K562 (cell line): ENCODE results near the gene RTP5. TPM values are rescaled to one million over a fixed set of nuclear protein-coding genes. Genes with fewer than 3 reads are reported as not detected.
"Not testable (repeated sequence)": the region's sequence is repeated elsewhere in the genome, so short reads cannot be mapped to it uniquely, and the experiment has no call there.

Experiments used
- ATAC-seq: fragments of 200-7000 bp; cut with Tn5 transposase; 3 replicates; pipeline ENCODE4 v1.9.1; 2020; ENCODE audit warnings: moderate library complexity
- BruUV-seq: library from RNA; stranded (reverse); fragments of 400-500 nt; replicated peaks from 2 replicates; lab custom pipeline; 2021; lab: Mats Ljungman, UMichigan
- CTCF ChIA-PET: fragments of 300-600 bp; formaldehyde crosslinking; extraction: SDS; loops from one replicate; lab custom pipeline; 2021; ENCODE audit warnings: low intra/inter-chr PET ratio; lab: Yijun Ruan, JAX
- POLR2A ChIA-PET: fragments of 300-600, 350-650 bp; sonication (Branson Sonifier 250); formaldehyde crosslinking; extraction: SDS; loops from one replicate; lab custom pipeline; 2021; ENCODE audit warnings: antibody characterized with exemption, inconsistent platforms; lab: Yijun Ruan, JAX
- DNase-seq, 4 experiments: peaks; one replicate each; pipeline versions ENCODE4 v3.0.0 to v3.0.0-alpha.2; 2011 to 2018; ENCODE audit warnings: low spot score in 3 of 4, mixed read lengths in 3 of 4; ENCODE audit errors: extremely low read depth in 1 of 4
- FAIRE-seq: peaks from 2 replicates; lab custom pipeline; 2011; peaks lifted over from hg19 to GRCh38; lab: Jason Lieb, UNC
- H2AFZ ChIP-seq: 2 replicates; pipeline ENCODE4 v1.6.0; 2011; ENCODE audit warnings: low read depth, low read length, control low read depth, inconsistent platforms
- H3K27ac ChIP-seq: fragments of 200-600 bp; 3 replicates; pipeline ENCODE4 v1.8.0; 2011; ENCODE audit warnings: low read depth, mild to moderate bottlenecking, control low read depth, inconsistent platforms, low read length, moderate library complexity, mixed read lengths; ENCODE audit errors: extremely low read depth
- H3K27me3 ChIP-seq, 2 experiments: fragments of 300-600 bp in 1 of 2; 2 replicates in 1 of 2; 3 replicates in 1 of 2; pipeline versions ENCODE4 v1.6.0 to v1.8.0; 2011; ENCODE audit warnings: inconsistent platforms in 2 of 2, low read length in 2 of 2, mild to moderate bottlenecking in 1 of 2, mixed read lengths in 1 of 2, moderate library complexity in 1 of 2; ENCODE audit not compliant: control insufficient read depth in 2 of 2, insufficient read depth in 2 of 2
- H3K36me3 ChIP-seq: fragments of 300-600 bp; 3 replicates; pipeline ENCODE4 v1.8.0; 2011; ENCODE audit warnings: mild to moderate bottlenecking, low read length, inconsistent platforms; ENCODE audit not compliant: control insufficient read depth, insufficient read depth
- H3K4me1 ChIP-seq, 2 experiments: fragments of 200-600 bp in 1 of 2; replicated peaks in 1 of 2; 2 replicates in 1 of 2; 3 replicates in 1 of 2; pipeline versions ENCODE4 v1.5.1 to v1.8.0; 2011; ENCODE audit warnings: inconsistent platforms in 2 of 2, low read length in 2 of 2, mild to moderate bottlenecking in 1 of 2, mixed read lengths in 1 of 2, moderate library complexity in 1 of 2; ENCODE audit not compliant: control insufficient read depth in 2 of 2, insufficient read depth in 2 of 2
- H3K4me2 ChIP-seq: 2 replicates; pipeline ENCODE4 v1.6.1; 2011; ENCODE audit warnings: low read length, control low read depth, inconsistent platforms, mixed read lengths; ENCODE audit not compliant: insufficient read depth
- H3K4me3 ChIP-seq: fragments of 200-600 bp; sonication (generic), shearing (Covaris generic); 2 replicates; pipeline ENCODE4 v1.5.1; 2016; ENCODE audit warnings: control low read depth, inconsistent platforms
- H3K79me2 ChIP-seq: fragments of 200-600 bp; 3 replicates; pipeline ENCODE4 v1.8.0; 2011; ENCODE audit warnings: low read length, inconsistent platforms; ENCODE audit not compliant: control insufficient read depth, insufficient read depth
- H3K9ac ChIP-seq, 2 experiments: 2 replicates each; pipeline versions ENCODE4 v1.6.0 to v1.6.1; 2011; ENCODE audit warnings: low read depth in 2 of 2, low read length in 2 of 2, control low read depth in 1 of 2, inconsistent platforms in 1 of 2, mild to moderate bottlenecking in 1 of 2, mixed read lengths in 1 of 2; ENCODE audit not compliant: insufficient read depth in 1 of 2
- H3K9me1 ChIP-seq: one replicate; pipeline ENCODE4 v1.6.0; 2011; ENCODE audit warnings: inconsistent platforms, mild to moderate bottlenecking, low read length, moderate library complexity; ENCODE audit not compliant: control insufficient read depth, insufficient read depth
- H3K9me3 ChIP-seq: replicated peaks from 2 replicates; pipeline ENCODE4 v1.5.1; 2011; ENCODE audit warnings: low read depth, low read length, inconsistent platforms; ENCODE audit not compliant: control insufficient read depth, insufficient read depth
- H4K20me1 ChIP-seq: replicated peaks from 2 replicates; pipeline ENCODE4 v1.6.1; 2011; ENCODE audit warnings: low read length, inconsistent platforms, mixed read lengths; ENCODE audit not compliant: control insufficient read depth, insufficient read depth
- DACH1 ChIP-seq: fragments of 450-650 bp; IDR thresholded peaks from 2 replicates; pipeline ENCODE4 v1.6.1; 2018; ENCODE audit not compliant: partially characterized antibody
- POLR2B ChIP-seq: fragments of 450-650 bp; IDR thresholded peaks from 2 replicates; pipeline ENCODE4 v1.6.1; 2018; ENCODE audit warnings: low read depth; ENCODE audit not compliant: partially characterized antibody
- ZBTB43 ChIP-seq: sonication (generic); formaldehyde crosslinking; IDR thresholded peaks from 2 replicates; pipeline ENCODE4 v1.8.0; 2023; ENCODE audit warnings: mild to moderate bottlenecking, missing genetic modification reagents
- WGBS: fragments of 100-300 bp; shearing (Covaris generic); methylation state at CpG from one replicate; pipeline ENCODE4 v1.1.6; 2016; ENCODE audit warnings: low coverage, mixed read lengths; ENCODE audit not compliant: insufficient coverage; ENCODE audit errors: missing lambda C conversion rate; 5-methylcytosine and 5-hydroxymethylcytosine counted together
- in situ Hi-C: fragments of 300-500 bp; cut with MboI; formaldehyde crosslinking; loops from 4 replicates; pipeline ENCODE4 v1.15.0; 2018; ENCODE audit warnings: inconsistent platforms, mixed read lengths
- intact Hi-C: fragments of 100-400 bp; cut with micrococcal nuclease; formaldehyde crosslinking; loops from 2 replicates; pipeline ENCODE4 v1.14.2; 2022
- polyA plus RNA-seq, 8 experiments: library from polyadenylated mRNA; depleted of rRNA in 4 of 8; stranded (reverse) in 5 of 8; unstranded in 3 of 8; fragments of >200 nt; fragmentation: Nextera tagmentation in 2 of 8; fragmentation: Illumina TruSeq in 1 of 8; extraction: Ambion mirVana in 2 of 8; extraction: Trizol in 1 of 8; gene quantifications; 2 replicates each; pipeline versions ENCODE4 v1.2.1 to v1.2.3, GENCODE V29; 2011 to 2014; ENCODE audit warnings: inconsistent platforms in 1 of 8, missing spikeins in 1 of 8
- total RNA-seq, 7 experiments: library from RNA; depleted of rRNA in 6 of 7; stranded (reverse); fragments of >200 nt in 6 of 7; fragmentation: Illumina TruSeq in 2 of 7; extraction: Trizol in 2 of 7; gene quantifications; 2 replicates each; pipeline versions ENCODE4 v1.2.1 to v1.2.3, GENCODE V29; 2011 to 2021; ENCODE audit warnings: low replicate concordance in 1 of 7

RTP5 gene
- total and polyA plus RNA-seq, 9 of the 15 experiments (the other 6 are each of a cell fraction or from before 2014, with no cell fraction given): not detected

DNA sequence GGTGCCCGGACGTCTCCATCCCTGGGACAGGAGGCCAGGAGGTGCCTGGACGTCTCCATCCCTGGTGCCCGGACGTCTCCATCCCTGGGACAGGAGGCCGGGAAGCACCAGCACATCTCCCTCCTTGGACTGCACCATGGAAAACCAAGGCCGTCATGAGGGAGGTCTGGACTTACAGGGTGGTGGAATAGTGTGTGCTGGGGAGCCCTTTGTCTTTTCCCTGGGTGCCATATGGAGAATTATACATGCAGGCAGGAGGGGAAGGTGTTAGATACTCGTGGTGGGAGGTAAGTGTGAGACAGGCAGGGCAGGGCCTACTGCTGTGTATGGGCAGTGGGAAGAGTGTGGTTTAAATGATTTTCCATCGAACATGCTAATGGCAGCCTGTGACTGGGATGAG lies 52.9 kb downstream of the RTP5 start (continued):
- TF ChIP-seq ZBTB43 (CRISPR knock-in tag): no peak
- TF ChIP-seq DACH1: no peak
- no peak for TF ChIP-seq POLR2B

DNA sequence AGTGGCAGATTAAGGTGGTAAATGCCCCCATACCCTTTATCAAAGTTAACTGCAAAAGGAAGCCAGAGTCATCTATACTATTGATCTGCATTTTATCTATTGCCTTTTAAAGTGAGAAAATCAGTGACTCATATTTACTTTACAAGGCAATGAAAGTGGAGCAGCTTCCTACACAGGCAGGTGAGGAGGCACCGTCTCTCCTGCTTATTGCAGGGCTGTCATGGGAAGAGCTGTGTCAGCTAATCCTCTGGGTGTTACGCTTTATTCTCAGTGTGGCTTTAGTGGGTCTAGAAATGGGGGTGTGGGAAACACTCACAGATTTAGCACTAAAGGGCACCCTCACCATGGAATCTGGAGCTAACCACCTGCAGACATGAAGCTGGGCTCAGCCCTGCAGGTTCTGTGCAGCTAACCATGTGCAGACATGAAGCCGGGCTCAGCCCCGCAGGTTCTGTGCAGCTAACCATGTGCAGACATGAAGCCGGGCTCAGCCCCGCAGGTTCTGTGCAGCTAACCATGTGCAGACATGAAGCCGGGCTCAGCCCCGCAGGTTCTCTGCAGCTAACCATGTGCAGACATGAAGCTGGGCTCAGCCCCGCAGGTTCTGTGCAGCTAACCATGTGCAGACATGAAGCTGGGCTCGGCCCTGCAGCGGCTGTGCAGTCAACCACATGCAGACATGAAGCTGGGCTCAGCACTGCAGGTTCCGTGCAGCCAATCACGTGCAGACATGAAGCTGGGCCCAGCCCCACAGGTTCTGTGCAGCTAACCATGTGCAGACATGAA lies 53.5 kb downstream of the RTP5 start:
- H3K9ac ChIP-seq, BruUV-seq, in situ Hi-C loops, H3K79me2 ChIP-seq, FAIRE-seq, H4K20me1 ChIP-seq, CTCF ChIA-PET, ATAC-seq, DNase-seq, H3K4me1 ChIP-seq, H3K9me1 ChIP-seq, H3K36me3 ChIP-seq, H2AFZ ChIP-seq, H3K4me3 ChIP-seq, H3K4me2 ChIP-seq, intact Hi-C loops, H3K9me3 ChIP-seq, H3K27ac ChIP-seq: not testable (repeated sequence)
- 35% methylated on average over 8 of the region's 13 CpGs for WGBS
- POLR2A ChIA-PET: interaction anchor here (0.5 kb wide), 1 partner anchor 113 kb away, joined by 3 read pairs; no protein-coding TSS in a partner anchor
- peaks cover 0 to 16% of the 10 kb centered on the region in 2 experiments; a peak in 3 of 5 replicates for H3K27me3 ChIP-seq

Other genes starting within 250 kb of the RTP5 start
Only the 7 nearest of the 8 such genes appear.
- gene ATG4B, start 232.0 kb upstream of the RTP5 start, total RNA-seq (2014; rRNA removed): 32.1 and 45.3 TPM in 2 replicates
- 28.9 and 36.3 TPM in 2 replicates for gene ATG4B, start 232.0 kb upstream of the RTP5 start, total RNA-seq (2014; rRNA removed; fragmentation: Illumina TruSeq; extraction: Trizol)
- 28.5 and 35.6 TPM in 2 replicates for gene ATG4B, start 232.0 kb upstream of the RTP5 start, total RNA-seq (2015; rRNA removed; fragmentation: Illumina TruSeq; extraction: Trizol)
- 51.7 and 54.9 TPM in 2 replicates for gene ATG4B, start 232.0 kb upstream of the RTP5 start, total RNA-seq (2021)
- 58.8 and 75.1 TPM in 2 replicates for gene ATG4B, start 232.0 kb upstream of the RTP5 start, polyA plus RNA-seq (2011; rRNA removed)
- gene ATG4B, start 232.0 kb upstream of the RTP5 start, polyA plus RNA-seq (2014; fragmentation: Illumina TruSeq; extraction: Trizol): 49.6 and 55.9 TPM in 2 replicates
- gene ATG4B, start 232.0 kb upstream of the RTP5 start, polyA plus RNA-seq (2014; fragmentation: Nextera tagmentation; extraction: Ambion mirVana): 10 to 100 TPM in 1 of 2 experiments, 1 to 10 TPM in 1; 5.9 to 13.2 TPM
- 47.1 and 58.1 TPM in 2 replicates for gene ATG4B, start 232.0 kb upstream of the RTP5 start, polyA plus RNA-seq (2014; rRNA removed)
- gene DTYMK, start 182.9 kb upstream of the RTP5 start, total RNA-seq (2014; rRNA removed): 78.1 and 81.1 TPM in 2 replicates
- 26.5 and 31.9 TPM in 2 replicates for gene DTYMK, start 182.9 kb upstream of the RTP5 start, total RNA-seq (2014; rRNA removed; fragmentation: Illumina TruSeq; extraction: Trizol)
- gene DTYMK, start 182.9 kb upstream of the RTP5 start, total RNA-seq (2015; rRNA removed; fragmentation: Illumina TruSeq; extraction: Trizol): 47.9 and 55.3 TPM in 2 replicates
- 83.3 and 85.0 TPM in 2 replicates for gene DTYMK, start 182.9 kb upstream of the RTP5 start, total RNA-seq (2021)
- 51.2 and 51.8 TPM in 2 replicates for gene DTYMK, start 182.9 kb upstream of the RTP5 start, polyA plus RNA-seq (2011; rRNA removed)
- gene DTYMK, start 182.9 kb upstream of the RTP5 start, polyA plus RNA-seq (2014; fragmentation: Illumina TruSeq; extraction: Trizol): 43.4 and 50.3 TPM in 2 replicates
- 10 to 100 TPM in 1 of 2 experiments, 1 to 10 TPM in 1; 8.2 to 20.4 TPM for gene DTYMK, start 182.9 kb upstream of the RTP5 start, polyA plus RNA-seq (2014; fragmentation: Nextera tagmentation; extraction: Ambion mirVana)
- gene DTYMK, start 182.9 kb upstream of the RTP5 start, polyA plus RNA-seq (2014; rRNA removed): 68.7 and 79.5 TPM in 2 replicates
- 28.7 and 30.5 TPM in 2 replicates for gene ING5, start 167.7 kb upstream of the RTP5 start, total RNA-seq (2014; rRNA removed)
- 23.2 and 27.9 TPM in 2 replicates for gene ING5, start 167.7 kb upstream of the RTP5 start, total RNA-seq (2014; rRNA removed; fragmentation: Illumina TruSeq; extraction: Trizol)
- gene ING5, start 167.7 kb upstream of the RTP5 start, total RNA-seq (2015; rRNA removed; fragmentation: Illumina TruSeq; extraction: Trizol): 26.9 and 28.4 TPM in 2 replicates
- gene ING5, start 167.7 kb upstream of the RTP5 start, total RNA-seq (2021): 25.1 and 27.5 TPM in 2 replicates
- gene ING5, start 167.7 kb upstream of the RTP5 start, polyA plus RNA-seq (2011; rRNA removed): 32.0 and 37.2 TPM in 2 replicates
- 21.9 and 23.2 TPM in 2 replicates for gene ING5, start 167.7 kb upstream of the RTP5 start, polyA plus RNA-seq (2014; fragmentation: Illumina TruSeq; extraction: Trizol)
- gene ING5, start 167.7 kb upstream of the RTP5 start, polyA plus RNA-seq (2014; fragmentation: Nextera tagmentation; extraction: Ambion mirVana): 10 to 100 TPM; 10.4 to 13.2 TPM
- 53.3 and 73.4 TPM in 2 replicates for gene ING5, start 167.7 kb upstream of the RTP5 start, polyA plus RNA-seq (2014; rRNA removed)
- gene D2HGDH, start 135.1 kb upstream of the RTP5 start, total RNA-seq (2014; rRNA removed): 22.4 and 23.3 TPM in 2 replicates
- 1.7 and 4.4 TPM in 2 replicates for gene D2HGDH, start 135.1 kb upstream of the RTP5 start, total RNA-seq (2014; rRNA removed; fragmentation: Illumina TruSeq; extraction: Trizol)
- 10.3 and 10.9 TPM in 2 replicates for gene D2HGDH, start 135.1 kb upstream of the RTP5 start, total RNA-seq (2015; rRNA removed; fragmentation: Illumina TruSeq; extraction: Trizol)
- 26.0 and 30.8 TPM in 2 replicates for gene D2HGDH, start 135.1 kb upstream of the RTP5 start, total RNA-seq (2021)
- 15.2 and 25.7 TPM in 2 replicates for gene D2HGDH, start 135.1 kb upstream of the RTP5 start, polyA plus RNA-seq (2011; rRNA removed)
- 5.1 and 10.1 TPM in 2 replicates for gene D2HGDH, start 135.1 kb upstream of the RTP5 start, polyA plus RNA-seq (2014; fragmentation: Illumina TruSeq; extraction: Trizol)
- gene D2HGDH, start 135.1 kb upstream of the RTP5 start, polyA plus RNA-seq (2014; fragmentation: Nextera tagmentation; extraction: Ambion mirVana): under 1 TPM; 0.39 to 0.52 TPM
- gene D2HGDH, start 135.1 kb upstream of the RTP5 start, polyA plus RNA-seq (2014; rRNA removed): 26.5 and 29.0 TPM in 2 replicates
- 0.61 TPM in 1 of 2 replicates, not detected in the other for gene GAL3ST2, start 92.9 kb upstream of the RTP5 start, total RNA-seq (2014; rRNA removed)
- gene GAL3ST2, start 92.9 kb upstream of the RTP5 start, total RNA-seq (2014; rRNA removed; fragmentation: Illumina TruSeq; extraction: Trizol): not detected in 2 replicates
- gene GAL3ST2, start 92.9 kb upstream of the RTP5 start, total RNA-seq (2015; rRNA removed; fragmentation: Illumina TruSeq; extraction: Trizol): not detected in 2 replicates
- gene GAL3ST2, start 92.9 kb upstream of the RTP5 start, total RNA-seq (2021): 0.31 and 0.42 TPM in 2 replicates
- gene GAL3ST2, start 92.9 kb upstream of the RTP5 start, polyA plus RNA-seq (2011; rRNA removed): 0.08 TPM in 1 of 2 replicates, not detected in the other
- not detected in 2 replicates for gene GAL3ST2, start 92.9 kb upstream of the RTP5 start, polyA plus RNA-seq (2014; fragmentation: Illumina TruSeq; extraction: Trizol)
- gene GAL3ST2, start 92.9 kb upstream of the RTP5 start, polyA plus RNA-seq (2014; fragmentation: Nextera tagmentation; extraction: Ambion mirVana): not detected
- gene GAL3ST2, start 92.9 kb upstream of the RTP5 start, polyA plus RNA-seq (2014; rRNA removed): 0.38 TPM in 1 of 2 replicates, not detected in the other
- gene NEU4, start 60.5 kb upstream of the RTP5 start, total RNA-seq (2014; rRNA removed): not detected in 2 replicates
- not detected in 2 replicates for gene NEU4, start 60.5 kb upstream of the RTP5 start, total RNA-seq (2014; rRNA removed; fragmentation: Illumina TruSeq; extraction: Trizol)
- gene NEU4, start 60.5 kb upstream of the RTP5 start, total RNA-seq (2015; rRNA removed; fragmentation: Illumina TruSeq; extraction: Trizol): not detected in 2 replicates
- gene NEU4, start 60.5 kb upstream of the RTP5 start, total RNA-seq (2021): 0.38 and 0.40 TPM in 2 replicates
- gene NEU4, start 60.5 kb upstream of the RTP5 start, polyA plus RNA-seq (2011; rRNA removed): 0.12 TPM in 1 of 2 replicates, not detected in the other
- not detected in 2 replicates for gene NEU4, start 60.5 kb upstream of the RTP5 start, polyA plus RNA-seq (2014; fragmentation: Illumina TruSeq; extraction: Trizol)
- gene NEU4, start 60.5 kb upstream of the RTP5 start, polyA plus RNA-seq (2014; fragmentation: Nextera tagmentation; extraction: Ambion mirVana): not detected
- 0.01 TPM in 1 of 2 replicates, not detected in the other for gene NEU4, start 60.5 kb upstream of the RTP5 start, polyA plus RNA-seq (2014; rRNA removed)
- 1.3 and 2.0 TPM in 2 replicates for gene PDCD1, start 10.8 kb upstream of the RTP5 start, total RNA-seq (2014; rRNA removed)
- 0.15 TPM in 1 of 2 replicates, not detected in the other for gene PDCD1, start 10.8 kb upstream of the RTP5 start, total RNA-seq (2014; rRNA removed; fragmentation: Illumina TruSeq; extraction: Trizol)
- gene PDCD1, start 10.8 kb upstream of the RTP5 start, total RNA-seq (2015; rRNA removed; fragmentation: Illumina TruSeq; extraction: Trizol): 0.25 and 0.53 TPM in 2 replicates
- gene PDCD1, start 10.8 kb upstream of the RTP5 start, total RNA-seq (2021): 0.87 and 1.0 TPM in 2 replicates
- 2.3 and 2.5 TPM in 2 replicates for gene PDCD1, start 10.8 kb upstream of the RTP5 start, polyA plus RNA-seq (2011; rRNA removed)
- 0.28 and 0.90 TPM in 2 replicates for gene PDCD1, start 10.8 kb upstream of the RTP5 start, polyA plus RNA-seq (2014; fragmentation: Illumina TruSeq; extraction: Trizol)
- gene PDCD1, start 10.8 kb upstream of the RTP5 start, polyA plus RNA-seq (2014; fragmentation: Nextera tagmentation; extraction: Ambion mirVana): not detected
- 1.1 TPM in 2 replicates for gene PDCD1, start 10.8 kb upstream of the RTP5 start, polyA plus RNA-seq (2014; rRNA removed)